GM06990 (cell line): ENCODE data around the gene SYNE2.
"Not testable (repeated sequence)": the region's sequence is repeated elsewhere in the genome, so short reads cannot be mapped to it uniquely, and the experiment has no call there.

Experiments
- DNase-seq: peaks from one replicate; pipeline ENCODE4 v3.0.0-alpha.2; 2011; ENCODE audit not compliant: insufficient read length; ENCODE audit errors: extremely low read depth
- H3K27me3 ChIP-seq: replicated peaks from 2 replicates; pipeline ENCODE4 v1.6.0; 2011; ENCODE audit warnings: low read length; ENCODE audit not compliant: control insufficient read depth, insufficient read depth
- H3K36me3 ChIP-seq: 2 replicates; pipeline ENCODE4 v1.5.1; 2011; ENCODE audit warnings: low read length; ENCODE audit not compliant: control insufficient read depth, insufficient read depth
- H3K4me3 ChIP-seq: replicated peaks from 2 replicates; pipeline ENCODE4 v1.5.1; 2011; ENCODE audit warnings: low read depth, mild to moderate bottlenecking, control low read depth, low read length
- CTCF ChIP-seq: IDR thresholded peaks from 2 replicates; pipeline ENCODE4 v1.5.1; 2011; ENCODE audit warnings: low read length, control low read depth, mild to moderate bottlenecking, inconsistent platforms; ENCODE audit not compliant: insufficient read depth, poor library complexity, severe bottlenecking

SYNE2 gene

GRCh38 chr14:64025479-64025878 is 172.7 kb downstream of the SYNE2 start:
- Histone ChIP-seq H3K36me3 (peaks cover 4% of the 10 kb centered on the region), H3K27me3 (no peaks in the 10 kb centered on the region), H3K4me3 (no peak overlapping the region)
- no peak for DNase-seq
- TF ChIP-seq CTCF, result no peak

GRCh38 chr14:64026600-64026999 is 173.8 kb downstream of the SYNE2 start:
- Histone ChIP-seq H3K4me3 (no peak overlapping the region), H3K36me3 (peaks cover 4% of the 10 kb centered on the region), H3K27me3 (no peaks in the 10 kb centered on the region)
- DNase-seq, result no peak
- TF ChIP-seq CTCF, result no peak

- no peak for DNase-seq
Measured at GRCh38 chr14:64035143-64035542, 182.3 kb downstream of the SYNE2 start.

DNA sequence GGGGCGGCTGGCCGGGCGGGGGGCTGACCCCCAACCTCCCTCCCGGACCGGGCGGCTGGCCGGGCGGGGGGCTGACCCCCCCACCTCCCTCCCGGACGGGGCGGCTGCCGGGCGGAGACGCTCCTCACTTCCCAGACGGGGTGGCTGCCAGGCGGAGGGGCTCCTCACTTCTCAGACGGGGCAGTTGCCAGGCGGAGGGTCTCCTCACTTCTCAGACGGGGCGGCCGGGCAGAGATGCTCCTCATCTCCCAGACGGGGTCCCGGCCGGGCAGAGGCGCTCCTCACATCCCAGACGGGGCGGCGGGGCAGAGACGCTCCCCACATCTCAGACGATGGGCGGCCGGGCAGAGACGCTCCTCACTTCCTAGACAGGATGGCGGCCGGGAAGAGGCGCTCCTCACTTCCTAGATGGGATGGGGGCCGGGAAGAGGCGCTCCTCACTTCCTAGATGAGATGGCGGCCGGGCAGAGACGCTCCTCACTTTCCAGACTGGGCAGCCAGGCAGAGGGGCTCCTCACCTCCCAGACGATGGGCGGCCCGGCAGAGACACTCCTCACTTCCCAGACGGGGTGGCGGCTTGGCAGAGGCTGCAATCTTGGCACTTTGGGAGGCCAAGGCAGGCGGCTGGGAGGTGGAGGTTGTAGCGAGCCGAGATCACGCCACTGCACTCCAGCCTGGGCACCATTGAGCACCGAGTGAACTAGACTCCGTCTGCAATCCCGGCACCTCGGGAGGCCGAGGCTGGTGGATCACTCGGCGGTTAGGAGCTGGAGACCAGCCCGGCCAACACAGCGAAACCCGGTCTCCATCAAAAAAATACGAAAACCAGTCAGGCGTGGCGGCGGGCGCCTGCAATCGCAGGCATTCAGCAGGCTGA is 185.3 kb downstream of the SYNE2 start:
- not testable (repeated sequence) for H3K4me3 ChIP-seq

More at GRCh38 chr14:64035143-64035542, 182.3 kb downstream of the SYNE2 start:
- H3K27me3 ChIP-seq, result no peaks in the 10 kb centered on the region
- no peak overlapping the region for H3K4me3 ChIP-seq
- H3K36me3 ChIP-seq, result no peaks in the 10 kb centered on the region
- TF ChIP-seq CTCF, result no peak

DNA sequence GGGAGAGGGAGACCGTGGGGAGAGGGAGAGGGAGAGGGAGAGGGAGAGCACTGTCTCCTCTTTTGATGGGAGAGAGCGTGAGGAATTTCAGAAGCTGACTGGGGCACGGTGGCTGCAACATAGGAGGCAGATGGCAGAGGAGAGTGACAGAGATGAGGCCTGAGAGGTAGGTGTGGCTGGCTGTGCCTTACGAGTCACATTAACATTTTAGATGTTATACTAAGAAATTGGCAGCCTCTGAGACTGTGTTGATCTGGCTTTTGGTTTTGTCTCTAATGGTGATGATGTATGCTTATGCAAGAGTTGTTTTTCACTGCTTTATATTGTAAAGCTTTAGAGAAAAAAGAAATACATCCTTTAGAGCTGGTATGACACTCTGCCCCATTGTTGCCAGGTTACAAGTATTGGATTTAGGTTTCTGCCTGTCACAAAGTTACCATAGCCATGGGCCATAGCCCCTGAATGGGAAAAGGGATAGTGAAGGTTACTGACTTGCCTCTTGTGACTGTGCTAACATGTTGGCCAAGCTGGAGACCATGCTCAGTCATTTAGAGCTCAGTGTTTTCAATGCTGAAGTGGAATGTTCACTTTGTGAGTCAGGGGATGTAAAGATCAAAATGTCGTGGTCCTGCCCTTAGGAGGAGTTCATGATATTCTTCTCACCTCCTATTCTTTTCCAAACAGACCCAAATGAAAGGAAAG is 186.2 kb downstream of the SYNE2 start:
- Histone ChIP-seq H3K27me3 (no peaks in the 10 kb centered on the region), H3K36me3 (no peaks in the 10 kb centered on the region), H3K4me3 (no peak overlapping the region)
- DNase-seq, result no peak
- TF ChIP-seq CTCF, result no peak

More for the DNA sequence above, 185.3 kb downstream of the SYNE2 start:
- not testable (repeated sequence) for H3K36me3 ChIP-seq, DNase-seq, H3K27me3 ChIP-seq

DNA sequence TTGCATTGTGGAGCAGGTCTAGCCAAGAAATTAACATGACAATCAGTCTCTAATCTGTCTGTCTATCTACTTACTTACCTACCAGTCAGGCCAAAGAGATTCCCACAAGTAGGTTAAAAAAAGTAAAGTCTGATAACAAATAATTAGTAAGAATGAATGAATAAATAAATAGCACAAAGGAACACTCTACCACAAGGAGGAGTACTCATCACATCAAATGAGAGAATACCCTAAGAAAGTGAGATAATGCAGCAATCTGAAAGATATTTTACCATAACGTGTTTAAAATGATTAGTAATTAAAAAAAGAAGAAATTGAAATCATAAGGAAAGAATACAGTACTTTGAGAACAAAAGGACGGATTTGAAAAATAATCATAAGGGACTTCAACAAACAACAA is 187.2 kb downstream of the SYNE2 start:
- Histone ChIP-seq H3K4me3 (no peak overlapping the region), H3K36me3 (no peaks in the 10 kb centered on the region), H3K27me3 (no peaks in the 10 kb centered on the region)
- TF ChIP-seq CTCF, result no peak
- DNase-seq, result no peak

- not testable (repeated sequence) for H3K27me3 ChIP-seq, DNase-seq, H3K4me3 ChIP-seq, H3K36me3 ChIP-seq
Measured at GRCh38 chr14:64043296-64043695, 190.5 kb downstream of the SYNE2 start.
